CD8-positive, alpha-beta memory T cell (primary cell): Measurements from ENCODE around the gene LRRC27. TPM values are rescaled to one million over a fixed set of nuclear protein-coding genes. Genes with fewer than 3 reads are reported as not detected.

Experiments used
- CTCF ChIA-PET: fragments of 350-600 bp; sonication (Branson Sonifier 250); formaldehyde crosslinking; loops from one replicate; lab custom pipeline; 2021; ENCODE audit warnings: antibody characterized with exemption; lab: Charles Lee
- POLR2A ChIA-PET: fragments of 350-600 bp; sonication (Branson Sonifier 250); formaldehyde crosslinking; loops from one replicate; lab custom pipeline; 2021; ENCODE audit warnings: antibody characterized with exemption; lab: Charles Lee
- DNase-seq, 5 donors: peaks; one replicate each; pipeline versions ENCODE4 v3.0.0 to v3.0.0-alpha.2; 2020 to 2022; ENCODE audit warnings: mixed read lengths in 1 of 5
- H3K27ac ChIP-seq: one replicate; pipeline ENCODE4 v1.7.0; 2013; ENCODE audit warnings: low read depth, mild to moderate bottlenecking, low read length, moderate library complexity
- H3K27me3 ChIP-seq: 2 replicates; pipeline ENCODE4 v1.7.0; 2013; ENCODE audit warnings: low read length, mild to moderate bottlenecking; ENCODE audit not compliant: insufficient read depth, poor library complexity, severe bottlenecking
- H3K36me3 ChIP-seq: 2 replicates; pipeline ENCODE4 v1.7.0; 2013; ENCODE audit warnings: mild to moderate bottlenecking, low read length, moderate library complexity; ENCODE audit not compliant: insufficient read depth
- H3K4me1 ChIP-seq: 2 replicates; pipeline ENCODE4 v1.7.0; 2013; ENCODE audit warnings: mild to moderate bottlenecking, low read length, moderate library complexity; ENCODE audit not compliant: insufficient read depth
- H3K4me3 ChIP-seq: 2 replicates; pipeline ENCODE4 v1.7.0; 2013; ENCODE audit warnings: mild to moderate bottlenecking, low read length
- H3K9me3 ChIP-seq: 2 replicates; pipeline ENCODE4 v1.7.0; 2013; ENCODE audit warnings: mild to moderate bottlenecking, low read length
- H3K27ac Mint-ChIP-seq, 8 donors: one replicate each; pipeline ENCODE4 v1.8.0; 2020 to 2021; ENCODE audit warnings: mixed read lengths in 8 of 8, mild to moderate bottlenecking in 6 of 8, inconsistent platforms in 3 of 8, moderate library complexity in 3 of 8
- H3K27me3 Mint-ChIP-seq, 2 donors: one replicate each; pipeline ENCODE4 v1.8.0; 2020 to 2021; ENCODE audit warnings: mixed read lengths in 2 of 2, mild to moderate bottlenecking in 1 of 2, moderate library complexity in 1 of 2
- H3K36me3 Mint-ChIP-seq, 3 donors: one replicate each; pipeline ENCODE4 v1.8.0; 2020 to 2021; ENCODE audit warnings: mixed read lengths in 3 of 3, inconsistent platforms in 1 of 3, mild to moderate bottlenecking in 1 of 3
- H3K4me1 Mint-ChIP-seq, 3 donors: one replicate each; pipeline ENCODE4 v1.8.0; 2020 to 2021; ENCODE audit warnings: mixed read lengths in 3 of 3, inconsistent platforms in 1 of 3, mild to moderate bottlenecking in 1 of 3
- H3K4me3 Mint-ChIP-seq, 7 donors: one replicate each; pipeline ENCODE4 v1.8.0; 2020 to 2021; ENCODE audit warnings: mixed read lengths in 7 of 7, mild to moderate bottlenecking in 6 of 7, moderate library complexity in 4 of 7, inconsistent platforms in 2 of 7
- H3K9me3 Mint-ChIP-seq, 5 donors: one replicate each; pipeline ENCODE4 v1.8.0; 2020 to 2022; ENCODE audit warnings: mixed read lengths in 5 of 5, mild to moderate bottlenecking in 3 of 5, moderate library complexity in 2 of 5, inconsistent platforms in 1 of 5
- polyA plus RNA-seq: library from polyadenylated mRNA; unstranded; fragments of 300-500 nt; fragmentation: Illumina TruSeq; gene quantifications from one replicate; pipeline ENCODE4 v1.2.3, GENCODE V29; 2021
- total RNA-seq, 2 experiments: library from RNA; stranded (reverse); gene quantifications; one replicate each; pipeline ENCODE4 v1.2.3, GENCODE V29; 2021

LRRC27 gene
- total and polyA plus RNA-seq, 3 experiments from 2014 or later: 1.8 to 5.7 (median 3.1) TPM

GRCh38 chr10:132354356-132355094 is 22.5 kb downstream of the LRRC27 start:
- H3K36me3 Mint-ChIP-seq: no peaks in the 10 kb centered on the region
- Histone ChIP-seq H3K9me3 (no peaks in the 10 kb centered on the region), H3K27me3 (no peaks in the 10 kb centered on the region), H3K4me1 (peaks cover 3% of the 10 kb centered on the region), H3K4me3 (no peak overlapping the region), H3K36me3 (no peaks in the 10 kb centered on the region), H3K27ac (no peak overlapping the region)
- H3K4me3 Mint-ChIP-seq: no peak overlapping the region
- ChIA-PET POLR2A (no interaction called here), CTCF (interaction anchor here (1.5 to 1.8 kb wide), 4 partner anchors 26 to 213 kb away, joined by 3 to 4 read pairs (median 4); no protein-coding TSS in a partner anchor)
- no peak overlapping the region for H3K27ac Mint-ChIP-seq
- H3K9me3 Mint-ChIP-seq: no peaks in the 10 kb centered on the region
- H3K4me1 Mint-ChIP-seq: peaks cover 4 to 5% (median 4%) of the 10 kb centered on the region in 3 donors
- DNase-seq: no peak
- H3K27me3 Mint-ChIP-seq: no peaks in the 10 kb centered on the region

GRCh38 chr10:132355297-132355696 is 23.3 kb downstream of the LRRC27 start:
- Histone ChIP-seq H3K36me3 (no peaks in the 10 kb centered on the region), H3K27me3 (no peaks in the 10 kb centered on the region), H3K27ac (no peak overlapping the region), H3K9me3 (no peaks in the 10 kb centered on the region), H3K4me1 (peaks cover 3% of the 10 kb centered on the region), H3K4me3 (no peak overlapping the region)
- Mint-ChIP-seq H3K4me3 (no peak overlapping the region), H3K9me3 (no peaks in the 10 kb centered on the region), H3K4me1 (peaks cover 4 to 5% (median 4%) of the 10 kb centered on the region in 3 donors), H3K27ac (no peak overlapping the region), H3K36me3 (no peaks in the 10 kb centered on the region), H3K27me3 (no peaks in the 10 kb centered on the region)
- ChIA-PET POLR2A (no interaction called here), CTCF (no interaction called here)
- no peak for DNase-seq

GRCh38 chr10:132355754-132356153 is 23.8 kb downstream of the LRRC27 start:
- Histone ChIP-seq H3K36me3 (no peaks in the 10 kb centered on the region), H3K27me3 (no peaks in the 10 kb centered on the region), H3K4me3 (no peak overlapping the region), H3K9me3 (no peaks in the 10 kb centered on the region), H3K27ac (no peak overlapping the region), H3K4me1 (peaks cover 3% of the 10 kb centered on the region)
- Mint-ChIP-seq H3K4me1 (peaks cover 4 to 5% (median 4%) of the 10 kb centered on the region in 3 donors), H3K4me3 (no peak overlapping the region), H3K27ac (no peak overlapping the region), H3K27me3 (no peaks in the 10 kb centered on the region), H3K36me3 (no peaks in the 10 kb centered on the region), H3K9me3 (no peaks in the 10 kb centered on the region)
- ChIA-PET POLR2A (no interaction called here), CTCF (no interaction called here)
- DNase-seq: no peak

GRCh38 chr10:132356621-132357195 is 24.7 kb downstream of the LRRC27 start:
- no peak overlapping the region for H3K27ac Mint-ChIP-seq
- DNase-seq: no peak
- no peak overlapping the region for H3K4me3 Mint-ChIP-seq
- Histone ChIP-seq H3K9me3 (no peaks in the 10 kb centered on the region), H3K4me3 (no peak overlapping the region), H3K36me3 (no peaks in the 10 kb centered on the region), H3K27ac (no peak overlapping the region), H3K4me1 (peaks cover 3% of the 10 kb centered on the region), H3K27me3 (no peaks in the 10 kb centered on the region)
- POLR2A ChIA-PET: no interaction called here
- peaks cover 0 to 2% (median 1%) of the 10 kb centered on the region in 3 donors for H3K36me3 Mint-ChIP-seq
- H3K9me3 Mint-ChIP-seq: no peaks in the 10 kb centered on the region
- no peaks in the 10 kb centered on the region for H3K27me3 Mint-ChIP-seq
- peaks cover 4 to 5% (median 4%) of the 10 kb centered on the region in 3 donors for H3K4me1 Mint-ChIP-seq
- CTCF ChIA-PET: no interaction called here

GRCh38 chr10:132357286-132358058 is 25.5 kb downstream of the LRRC27 start:
- Histone ChIP-seq H3K9me3 (no peaks in the 10 kb centered on the region), H3K4me3 (no peak overlapping the region), H3K36me3 (no peaks in the 10 kb centered on the region), H3K27me3 (no peaks in the 10 kb centered on the region), H3K4me1 (peaks cover 3% of the 10 kb centered on the region), H3K27ac (no peak overlapping the region)
- no peak overlapping the region for H3K4me3 Mint-ChIP-seq
- ChIA-PET CTCF (no interaction called here), POLR2A (no interaction called here)
- peaks cover 4 to 5% (median 4%) of the 10 kb centered on the region in 3 donors for H3K4me1 Mint-ChIP-seq
- H3K27ac Mint-ChIP-seq: peak overlapping the region in 1 of 8 donors; percentile 85
- H3K36me3 Mint-ChIP-seq: peaks cover 0 to 2% (median 1%) of the 10 kb centered on the region in 3 donors
- no peaks in the 10 kb centered on the region for H3K9me3 Mint-ChIP-seq
- DNase-seq: no peak
- no peaks in the 10 kb centered on the region for H3K27me3 Mint-ChIP-seq

GRCh38 chr10:132359305-132360040 is 27.5 kb downstream of the LRRC27 start:
- no peaks in the 10 kb centered on the region for H3K27me3 ChIP-seq
- H3K9me3 Mint-ChIP-seq: no peaks in the 10 kb centered on the region
- H3K27ac Mint-ChIP-seq: no peak overlapping the region
- no peak overlapping the region for H3K4me3 Mint-ChIP-seq
- H3K36me3 Mint-ChIP-seq: peaks cover 0 to 2% (median 1%) of the 10 kb centered on the region in 3 donors
- no peaks in the 10 kb centered on the region for H3K27me3 Mint-ChIP-seq
- no peak overlapping the region for H3K4me3 ChIP-seq
- DNase-seq: no peak
- H3K4me1 ChIP-seq: no peaks in the 10 kb centered on the region
- CTCF ChIA-PET: no interaction called here
- H3K27ac ChIP-seq: no peak overlapping the region
- POLR2A ChIA-PET: no interaction called here
- no peaks in the 10 kb centered on the region for H3K4me1 Mint-ChIP-seq
- H3K36me3 ChIP-seq: no peaks in the 10 kb centered on the region
- no peaks in the 10 kb centered on the region for H3K9me3 ChIP-seq

DNA sequence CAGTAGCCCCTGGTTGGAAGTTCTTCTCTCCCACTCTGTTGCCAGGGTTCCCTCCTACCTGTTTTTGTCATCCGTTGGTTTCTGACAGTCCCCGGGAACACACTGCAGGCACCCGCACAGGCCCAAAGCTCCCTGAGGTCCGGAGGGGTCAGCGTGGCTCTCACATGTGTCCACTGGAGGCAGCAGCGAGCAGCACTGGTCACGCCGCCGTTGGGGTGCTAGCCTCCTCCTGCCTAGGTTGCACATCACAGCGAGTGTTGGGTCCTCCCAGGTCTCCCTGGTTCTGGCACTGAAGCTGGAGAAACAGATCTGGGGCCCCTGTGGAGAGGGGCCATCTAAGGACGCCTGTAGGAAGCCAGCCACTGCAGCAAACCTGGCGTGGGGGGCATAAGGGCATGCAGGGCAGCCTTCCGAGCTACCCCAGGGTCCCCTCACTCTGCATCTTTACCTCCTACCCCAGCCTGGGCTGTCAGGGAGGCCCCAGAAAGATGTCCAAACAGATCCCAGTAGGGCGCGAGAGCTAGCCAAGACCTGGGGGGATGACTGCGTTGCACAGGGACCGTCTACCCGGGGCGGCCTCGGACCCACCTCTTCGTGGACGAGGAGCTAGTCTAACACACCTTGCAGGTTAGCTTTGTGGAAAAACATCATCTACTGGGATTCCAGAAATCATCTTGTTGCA is 28.9 kb downstream of the LRRC27 start:
- Mint-ChIP-seq H3K27me3 (no peaks in the 10 kb centered on the region), H3K4me1 (no peaks in the 10 kb centered on the region), H3K4me3 (no peak overlapping the region), H3K27ac (peak overlapping the region in 1 of 8 donors; percentile 54), H3K9me3 (no peaks in the 10 kb centered on the region), H3K36me3 (peaks cover 0 to 3% (median 1%) of the 10 kb centered on the region in 3 donors)
- peak in 1 of 5 donors; percentile 13 for DNase-seq
- ChIA-PET POLR2A (no interaction called here), CTCF (interaction anchor here (0.6 to 1.8 kb wide), 4 partner anchors 8 to 137 kb away, joined by 3 to 6 read pairs (median 3); no protein-coding TSS in a partner anchor)
- H3K9me3 ChIP-seq: no peaks in the 10 kb centered on the region
- no peaks in the 10 kb centered on the region for H3K4me1 ChIP-seq
- H3K4me3 ChIP-seq: no peak overlapping the region
- no peaks in the 10 kb centered on the region for H3K27me3 ChIP-seq
- H3K27ac ChIP-seq: no peak overlapping the region
- H3K36me3 ChIP-seq: no peaks in the 10 kb centered on the region
